GM21381 (cell line): ENCODE data around the gene SPOP.
A peak's percentile ranks its signal among the peaks of the same experiment; 100 is the strongest.
"Not testable (repeated sequence)": the region's sequence is repeated elsewhere in the genome, so short reads cannot be mapped to it uniquely, and the experiment has no call there.

Source experiments
- ATAC-seq: cut with Tn5 transposase; IDR thresholded peaks from one replicate; pipeline ENCODE4 v1.9.1; 2021; ENCODE audit warnings: mild to moderate bottlenecking, moderate library complexity; ENCODE audit not compliant: unreplicated experiment

The SPOP gene

GRCh38 chr17:49574945-49575678 lies 102.8 kb downstream of the SPOP start:
- ATAC-seq: no peak

GRCh38 chr17:49574323-49574781 lies 103.5 kb downstream of the SPOP start:
- no peak for ATAC-seq

GRCh38 chr17:49573510-49574322 lies 104.2 kb downstream of the SPOP start:
- ATAC-seq: no peak

GRCh38 chr17:49572806-49573420 lies 105.0 kb downstream of the SPOP start:
- no peak for ATAC-seq

GRCh38 chr17:49572226-49572625 lies 105.7 kb downstream of the SPOP start:
- no peak for ATAC-seq

GRCh38 chr17:49571764-49572163 lies 106.1 kb downstream of the SPOP start:
- ATAC-seq: no peak

GRCh38 chr17:49571283-49571682 lies 106.6 kb downstream of the SPOP start:
- ATAC-seq: no peak

GRCh38 chr17:49570540-49571242 lies 107.2 kb downstream of the SPOP start:
- no peak for ATAC-seq

- not testable (repeated sequence) for ATAC-seq
These were observed 109.2 kb downstream of the SPOP start for GRCh38 chr17:49568695-49569047.

- ATAC-seq: peak; percentile 45
These were observed 109.8 kb downstream of the SPOP start for GRCh38 chr17:49567871-49568694.

GRCh38 chr17:49567104-49567521 lies 110.8 kb downstream of the SPOP start:
- no peak for ATAC-seq

GRCh38 chr17:49566668-49567071 lies 111.2 kb downstream of the SPOP start:
- ATAC-seq: no peak

GRCh38 chr17:49565948-49566491 lies 111.9 kb downstream of the SPOP start:
- no peak for ATAC-seq

- ATAC-seq: no peak
These were observed 113.3 kb downstream of the SPOP start for GRCh38 chr17:49564638-49565037.

GRCh38 chr17:49557312-49558024 lies 120.4 kb downstream of the SPOP start:
- ATAC-seq: no peak

- no peak for ATAC-seq
These were observed 121.5 kb downstream of the SPOP start for GRCh38 chr17:49556223-49556943.

GRCh38 chr17:49555495-49556222 lies 122.2 kb downstream of the SPOP start:
- no peak for ATAC-seq
